GM21390 (cell line): ENCODE measurements around the gene UHRF2.
A peak's percentile ranks its signal among the peaks of the same experiment; 100 is the strongest.
"Not testable (repeated sequence)": the region's sequence is repeated elsewhere in the genome, so short reads cannot be mapped to it uniquely, and the experiment has no call there.

ENCODE experiments used
- ATAC-seq: cut with Tn5 transposase; IDR thresholded peaks from one replicate; pipeline ENCODE4 v1.9.1; 2021; ENCODE audit not compliant: unreplicated experiment

Gene UHRF2, protein sequence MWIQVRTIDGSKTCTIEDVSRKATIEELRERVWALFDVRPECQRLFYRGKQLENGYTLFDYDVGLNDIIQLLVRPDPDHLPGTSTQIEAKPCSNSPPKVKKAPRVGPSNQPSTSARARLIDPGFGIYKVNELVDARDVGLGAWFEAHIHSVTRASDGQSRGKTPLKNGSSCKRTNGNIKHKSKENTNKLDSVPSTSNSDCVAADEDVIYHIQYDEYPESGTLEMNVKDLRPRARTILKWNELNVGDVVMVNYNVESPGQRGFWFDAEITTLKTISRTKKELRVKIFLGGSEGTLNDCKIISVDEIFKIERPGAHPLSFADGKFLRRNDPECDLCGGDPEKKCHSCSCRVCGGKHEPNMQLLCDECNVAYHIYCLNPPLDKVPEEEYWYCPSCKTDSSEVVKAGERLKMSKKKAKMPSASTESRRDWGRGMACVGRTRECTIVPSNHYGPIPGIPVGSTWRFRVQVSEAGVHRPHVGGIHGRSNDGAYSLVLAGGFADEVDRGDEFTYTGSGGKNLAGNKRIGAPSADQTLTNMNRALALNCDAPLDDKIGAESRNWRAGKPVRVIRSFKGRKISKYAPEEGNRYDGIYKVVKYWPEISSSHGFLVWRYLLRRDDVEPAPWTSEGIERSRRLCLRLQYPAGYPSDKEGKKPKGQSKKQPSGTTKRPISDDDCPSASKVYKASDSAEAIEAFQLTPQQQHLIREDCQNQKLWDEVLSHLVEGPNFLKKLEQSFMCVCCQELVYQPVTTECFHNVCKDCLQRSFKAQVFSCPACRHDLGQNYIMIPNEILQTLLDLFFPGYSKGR

DNA sequence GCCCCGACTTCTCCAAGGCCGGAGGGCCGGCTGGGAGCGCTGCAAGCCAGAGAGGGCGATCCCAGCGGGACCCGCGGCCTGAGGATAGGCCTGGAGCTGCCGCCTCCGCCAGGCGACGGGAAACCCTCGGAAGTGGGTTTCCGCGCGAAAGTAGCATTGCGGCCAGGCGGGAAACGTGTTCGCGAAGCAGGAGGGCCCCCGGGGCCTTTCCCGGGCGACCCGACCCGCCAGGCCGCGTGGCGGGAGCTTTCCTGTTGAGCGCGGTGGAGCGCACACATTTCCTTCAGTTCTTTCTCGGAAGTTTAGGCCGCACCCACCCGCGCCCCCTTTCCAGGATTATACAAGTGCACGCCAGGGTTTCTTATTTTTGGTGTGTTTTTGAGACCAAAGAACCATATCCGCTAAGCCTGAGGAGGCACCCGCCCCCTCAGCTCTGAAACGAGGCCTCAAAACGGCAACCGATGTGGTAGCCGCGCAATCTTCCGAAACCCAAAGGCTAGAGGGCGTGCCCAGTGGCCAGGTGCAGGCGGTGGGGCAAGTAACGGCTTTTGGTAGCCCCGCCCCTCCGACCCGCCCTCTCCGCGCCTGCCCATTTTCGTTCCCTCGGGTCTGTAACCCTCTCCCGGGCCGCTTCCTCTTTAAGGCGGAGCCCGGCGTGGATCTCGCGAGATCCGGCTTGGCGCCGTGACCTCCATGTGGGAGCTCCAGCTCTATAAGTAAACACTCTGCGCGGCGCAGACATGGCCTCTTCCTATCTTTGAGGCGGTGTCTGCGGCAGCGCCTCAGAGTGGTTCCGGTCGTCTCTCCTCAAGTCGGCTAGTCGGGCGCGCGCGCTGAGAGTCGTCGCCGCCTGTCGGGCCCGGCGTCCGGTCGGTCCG lies at the start of gene UHRF2:
TSS of gene UHRF2 (plus strand) at position 713 of the 878 bp plus-strand sequence. CDS start 292 bp downstream, outside the sequence.
- ATAC-seq = peak; percentile 82

- ATAC-seq = no peak
Observed at GRCh38 chr9:6367128-6367890, 45.7 kb upstream of the UHRF2 start.

GRCh38 chr9:6368831-6369230 lies 44.2 kb upstream of the UHRF2 start:
- ATAC-seq = no peak

DNA sequence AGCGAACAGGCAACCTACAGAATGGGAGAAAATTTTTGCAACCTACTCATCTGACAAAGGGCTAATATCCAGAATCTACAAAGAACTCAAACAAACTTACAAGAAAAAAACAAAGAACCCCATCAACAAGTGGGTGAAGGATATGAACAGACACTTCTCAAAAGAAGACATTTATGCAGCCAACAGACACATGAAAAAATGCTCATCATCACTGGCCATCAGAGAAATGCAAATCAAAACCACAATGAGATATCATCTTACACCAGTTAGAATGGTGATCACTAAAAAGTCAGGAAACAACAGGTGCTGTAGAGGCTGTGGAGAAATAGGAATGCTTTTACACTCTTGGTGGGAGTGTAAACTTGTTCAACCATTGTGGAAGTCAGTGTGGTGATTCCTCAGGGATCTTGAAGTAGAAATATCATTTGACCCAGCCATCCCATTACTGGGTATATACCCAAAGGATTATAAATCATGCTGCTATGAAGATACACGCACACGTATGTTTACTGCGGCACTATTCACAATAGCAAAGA lies 31.5 kb upstream of the UHRF2 start:
- ATAC-seq = not testable (repeated sequence)

- no peak for ATAC-seq
Observed at GRCh38 chr9:6382681-6383080, 30.3 kb upstream of the UHRF2 start.

- no peak for ATAC-seq
Observed at GRCh38 chr9:6383551-6384225, 29.3 kb upstream of the UHRF2 start.

DNA sequence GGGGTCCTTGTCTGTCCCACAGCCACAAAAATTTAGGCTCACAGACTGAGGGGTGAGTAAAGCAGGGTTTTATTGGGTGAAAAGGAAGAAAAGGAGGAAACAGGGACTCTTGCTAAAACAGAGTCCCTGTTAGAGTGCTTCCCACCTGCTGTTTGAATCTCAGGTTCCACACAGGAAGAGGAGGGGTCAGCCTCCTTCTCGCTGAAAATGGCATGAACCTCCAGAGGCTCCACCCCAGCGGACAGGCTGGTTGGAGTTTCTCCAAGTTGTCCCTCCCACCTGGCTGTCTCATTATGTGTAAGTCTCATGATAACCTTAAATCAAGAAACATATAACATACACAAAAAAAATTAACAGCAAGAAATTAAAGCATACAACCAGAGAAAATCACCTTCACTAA lies 28.3 kb upstream of the UHRF2 start:
- no peak for ATAC-seq

DNA sequence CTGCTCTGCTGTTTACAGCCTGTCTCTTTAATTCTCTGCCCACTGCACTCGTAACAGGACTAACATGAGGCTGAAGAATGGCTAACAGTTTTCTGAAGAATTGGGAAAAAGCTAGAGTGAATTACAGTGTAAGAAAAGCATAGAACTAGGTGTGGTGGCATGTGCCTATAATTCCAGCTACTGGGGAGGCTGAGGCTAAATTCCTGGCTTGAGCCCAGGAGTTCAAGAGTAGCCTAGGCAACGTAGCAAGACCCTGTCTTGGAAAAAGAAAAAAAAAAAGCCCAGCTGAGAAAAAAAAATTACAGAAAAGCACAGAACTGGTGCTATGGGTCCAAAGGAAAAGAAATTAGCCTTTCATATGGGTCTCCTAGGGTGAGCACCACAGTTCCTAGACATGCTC lies 13.9 kb upstream of the UHRF2 start:
- ATAC-seq = no peak

GRCh38 chr9:6405371-6405770 lies 7.6 kb upstream of the UHRF2 start:
- no peak for ATAC-seq

GRCh38 chr9:6407778-6408177 lies 5.2 kb upstream of the UHRF2 start:
- no peak for ATAC-seq

- ATAC-seq = no peak
Observed at GRCh38 chr9:6408320-6408719, 4.7 kb upstream of the UHRF2 start.

DNA sequence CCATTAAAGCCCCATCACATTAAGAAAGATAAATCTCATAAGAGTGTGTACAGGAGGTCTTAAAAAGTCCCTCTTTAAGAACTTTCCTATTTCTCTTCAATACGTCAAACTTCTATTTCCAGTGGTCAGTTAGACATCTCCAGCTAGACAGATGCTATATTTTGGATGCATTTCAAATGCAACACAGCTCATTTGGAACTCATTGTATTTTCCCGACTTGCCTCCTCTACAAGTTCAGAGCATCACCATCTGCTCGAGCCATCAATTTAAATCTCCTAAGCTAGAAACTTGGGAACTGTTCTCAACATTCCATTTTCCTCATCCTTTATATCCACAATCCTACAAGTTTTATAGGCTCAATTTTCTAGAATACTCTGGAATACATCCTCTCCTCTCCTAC lies 3.2 kb upstream of the UHRF2 start:
- no peak for ATAC-seq

DNA sequence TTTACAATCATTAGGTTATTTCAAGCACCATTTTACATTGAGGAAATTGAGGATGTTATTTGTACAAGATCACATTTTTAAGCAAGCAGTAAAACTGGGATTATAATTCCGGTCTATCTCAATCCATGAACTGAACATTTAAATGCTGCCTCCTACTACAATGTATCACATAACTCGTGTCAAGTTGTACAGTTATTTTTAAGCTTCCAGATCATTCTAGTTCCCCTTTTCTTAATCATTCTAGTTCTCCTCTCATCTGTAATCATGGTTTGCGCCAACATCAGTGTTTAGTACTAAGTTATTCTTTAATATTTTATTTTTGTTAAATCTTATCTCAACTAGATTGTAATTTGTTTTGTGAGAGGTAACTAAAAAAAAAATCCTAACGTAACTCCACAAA lies 2.4 kb upstream of the UHRF2 start:
- ATAC-seq = no peak

DNA sequence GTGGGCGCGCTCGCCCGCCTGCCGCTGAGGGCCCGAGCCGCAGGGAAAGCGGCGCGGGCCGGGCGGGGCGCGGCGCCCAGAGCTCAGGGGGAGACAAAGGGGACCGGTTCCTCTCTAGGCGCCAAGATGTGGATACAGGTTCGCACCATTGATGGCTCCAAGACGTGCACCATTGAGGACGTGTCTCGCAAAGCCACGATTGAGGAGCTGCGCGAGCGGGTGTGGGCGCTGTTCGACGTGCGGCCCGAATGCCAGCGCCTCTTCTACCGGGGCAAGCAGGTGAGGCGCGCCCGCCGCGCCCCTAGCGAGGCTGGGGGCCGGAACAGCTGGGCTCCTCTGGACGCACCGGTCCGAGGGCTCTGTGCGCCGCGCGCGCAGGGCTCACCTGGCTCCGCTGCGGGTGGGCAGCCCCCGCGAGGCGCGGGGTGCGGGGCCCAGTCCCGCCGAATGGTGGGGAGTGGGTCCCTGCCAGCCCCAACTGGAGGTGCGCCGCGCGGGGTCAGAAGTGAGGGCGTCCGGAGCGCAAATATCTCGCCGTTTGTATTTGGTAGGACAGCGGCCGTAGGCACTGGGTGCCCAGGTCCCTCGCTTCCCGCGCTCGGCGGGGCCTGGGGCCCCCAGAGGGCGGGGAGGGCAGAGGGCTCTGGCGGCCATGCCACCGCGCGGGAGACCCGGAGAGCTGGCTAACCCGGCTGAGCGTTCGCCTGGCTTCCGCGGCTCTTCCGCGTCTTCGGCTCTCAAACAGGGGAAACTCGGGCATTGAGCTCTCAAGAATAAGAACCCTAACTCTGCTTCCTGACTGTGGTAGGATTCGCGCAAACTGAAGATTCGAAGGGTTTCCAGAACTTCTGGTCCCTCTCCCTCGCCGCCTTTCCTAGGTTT lies 607 bp downstream of the UHRF2 start:
- ATAC-seq = peak; percentile 16

DNA sequence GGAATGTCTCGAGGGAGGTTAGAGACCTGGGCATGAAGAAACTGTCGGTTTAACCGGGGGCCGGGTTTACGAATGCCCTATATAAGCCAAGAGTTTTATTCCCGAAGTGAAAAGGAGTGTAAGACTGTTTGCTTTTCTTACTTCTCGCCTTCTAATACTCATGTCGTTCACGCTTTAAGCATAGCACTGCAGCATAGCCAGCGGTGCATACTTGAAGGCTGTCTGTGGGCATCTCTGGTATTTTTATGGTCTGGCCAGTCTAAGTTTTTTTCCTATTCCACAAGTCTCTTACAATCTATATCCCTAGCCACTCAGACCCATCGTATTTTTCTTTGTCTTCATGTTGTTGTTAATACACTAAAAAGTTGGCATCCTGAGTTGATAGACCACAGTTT lies 1.2 kb downstream of the UHRF2 start:
- no peak for ATAC-seq

GRCh38 chr9:6415266-6415665 lies 2.3 kb downstream of the UHRF2 start:
- ATAC-seq = no peak

GRCh38 chr9:6417186-6417585 lies 4.2 kb downstream of the UHRF2 start:
- ATAC-seq = no peak

DNA sequence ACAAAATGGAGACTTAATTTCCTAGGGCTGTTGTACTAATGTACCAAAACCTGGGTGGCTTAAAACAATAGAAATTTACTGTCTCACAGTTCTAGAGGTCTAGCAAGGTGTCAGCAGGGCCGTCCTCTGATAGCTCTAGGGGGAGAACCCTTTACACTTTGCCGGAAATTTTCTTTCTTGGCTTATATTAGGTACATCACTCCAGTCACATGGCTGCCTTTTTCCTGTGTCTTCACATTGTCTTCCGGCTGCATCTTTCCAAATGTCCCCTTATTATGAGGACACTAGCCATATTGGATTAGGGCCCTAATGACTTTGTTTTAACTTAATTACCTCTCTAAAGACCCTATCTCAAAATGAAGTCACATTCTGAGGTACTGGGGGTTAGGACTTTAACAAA lies 5.8 kb downstream of the UHRF2 start:
- ATAC-seq = no peak

- no peak for ATAC-seq
Observed at GRCh38 chr9:6424940-6425339, 11.9 kb downstream of the UHRF2 start.
